K562 (cell line): ENCODE results near the gene BAG1. TPM values are rescaled to one million over a fixed set of nuclear protein-coding genes. Genes with fewer than 3 reads are reported as not detected.

Experiments used
- CC2D1A ChIP-seq: fragments of 450-650 bp; IDR thresholded peaks from 2 replicates; pipeline ENCODE4 v1.6.1; 2017; ENCODE audit warnings: mild to moderate bottlenecking
- CREB3 ChIP-seq: fragments of 450-650 bp; conservative IDR thresholded peaks from 2 replicates; pipeline ENCODE4 v1.6.1; 2016; ENCODE audit warnings: missing genetic modification characterization, low read depth, mild to moderate bottlenecking, missing compliant biosample characterization, moderate library complexity
- FOXK1 ChIP-seq: sonication (generic); formaldehyde crosslinking; IDR thresholded peaks from 2 replicates; pipeline ENCODE4 v1.8.0; 2022; ENCODE audit warnings: missing genetic modification reagents, mild to moderate bottlenecking, borderline replicate concordance
- HCFC1 ChIP-seq: IDR thresholded peaks from 2 replicates; pipeline ENCODE4 v1.6.1; 2012; ENCODE audit warnings: low read depth, low read length, improper control_type of control experiment
- HDAC1 ChIP-seq, 2 experiments: fragments of 450-650 bp; IDR thresholded peaks; 2 replicates each; pipeline ENCODE4 v1.6.1; 2016 to 2017; ENCODE audit warnings: inconsistent platforms in 1 of 2, mild to moderate bottlenecking in 1 of 2, moderate library complexity in 1 of 2
- MEF2A ChIP-seq: IDR thresholded peaks from 2 replicates; pipeline ENCODE4 v1.6.1; 2011; ENCODE audit warnings: low read depth, mild to moderate bottlenecking, low read length, moderate library complexity; ENCODE audit not compliant: control insufficient read depth
- MGA ChIP-seq: fragments of 450-650 bp; IDR thresholded peaks from 2 replicates; pipeline ENCODE4 v1.6.1; 2016; ENCODE audit warnings: mild to moderate bottlenecking, moderate library complexity
- TBP ChIP-seq: optimal IDR thresholded peaks from 2 replicates; pipeline ENCODE3; 2011; ENCODE audit warnings: low read depth, low read length, improper control_type of control experiment
- TFAM ChIP-seq: fragments of 250-450 bp; sonication (Bioruptor Pico); conservative IDR thresholded peaks from 2 replicates; pipeline ENCODE4 v1.5.0; 2021; ENCODE audit warnings: mild to moderate bottlenecking, moderate library complexity
- ZBTB12 ChIP-seq: fragments of 250-450 bp; sonication (Bioruptor Pico); IDR thresholded peaks from 2 replicates; pipeline ENCODE4 v1.4.0; 2020
- ZNF175 ChIP-seq: fragments of 200-800 bp; sonication (Bioruptor generic); IDR thresholded peaks from 2 replicates; pipeline ENCODE4 v1.6.1; 2016; ENCODE audit warnings: low read depth, mild to moderate bottlenecking, missing genetic modification characterization, missing compliant biosample characterization
- ZNF830 ChIP-seq: fragments of 250-450 bp; sonication (Bioruptor Pico); IDR thresholded peaks from 2 replicates; pipeline ENCODE4 v1.5.0; 2021; ENCODE audit warnings: mild to moderate bottlenecking
- polyA plus RNA-seq, 8 experiments: library from polyadenylated mRNA; depleted of rRNA in 4 of 8; stranded (reverse) in 5 of 8; unstranded in 3 of 8; fragments of >200 nt; fragmentation: Nextera tagmentation in 2 of 8; fragmentation: Illumina TruSeq in 1 of 8; extraction: Ambion mirVana in 2 of 8; extraction: Trizol in 1 of 8; gene quantifications; 2 replicates each; pipeline versions ENCODE4 v1.2.1 to v1.2.3, GENCODE V29; 2011 to 2014; ENCODE audit warnings: inconsistent platforms in 1 of 8, missing spikeins in 1 of 8
- total RNA-seq, 7 experiments: library from RNA; depleted of rRNA in 6 of 7; stranded (reverse); fragments of >200 nt in 6 of 7; fragmentation: Illumina TruSeq in 2 of 7; extraction: Trizol in 2 of 7; gene quantifications; 2 replicates each; pipeline versions ENCODE4 v1.2.1 to v1.2.3, GENCODE V29; 2011 to 2021; ENCODE audit warnings: low replicate concordance in 1 of 7

The BAG1 gene
- total and polyA plus RNA-seq, 9 of the 15 experiments (the other 6 are each of a cell fraction or from before 2014, with no cell fraction given): 9.7 to 106 (median 56.9) TPM

GRCh38 chr9:33290247-33291030 lies 25.9 kb upstream of the BAG1 start, which contains the start of gene NFX1 (continued):
- TF ChIP-seq MGA (peak; percentile 97), ZBTB12 (CRISPR knock-in tag) (peak; percentile 97), MEF2A (peak; percentile 79), FOXK1 (CRISPR knock-in tag) (peak; percentile 52), CC2D1A (no peak; the same call in 1 of the 2 replicates), ZNF830 (CRISPR knock-in tag) (peak; percentile 40; the same call in 1 of the 2 replicates), TFAM (CRISPR knock-in tag) (no peak), TBP (peak; percentile 64), HDAC1 (IDR thresholded peaks at IDR 0.05) (peak in 1 of 2 experiments; percentile 91; a peak in 2 of 4 replicates), ZNF175 (CRISPR knock-in tag) (no peak), HCFC1 (peak; percentile 84), CREB3 (tag) (no peak; the same call in 1 of the 2 replicates)
